DLD1 (cell line): ENCODE results near the gene SGCD.

Source experiments
- in situ Hi-C: cut with HindIII; loops from 2 replicates; pipeline ENCODE4 v1.10.0; 2017; ENCODE audit warnings: low sequenced_read_pairs

The SGCD gene

DNA sequence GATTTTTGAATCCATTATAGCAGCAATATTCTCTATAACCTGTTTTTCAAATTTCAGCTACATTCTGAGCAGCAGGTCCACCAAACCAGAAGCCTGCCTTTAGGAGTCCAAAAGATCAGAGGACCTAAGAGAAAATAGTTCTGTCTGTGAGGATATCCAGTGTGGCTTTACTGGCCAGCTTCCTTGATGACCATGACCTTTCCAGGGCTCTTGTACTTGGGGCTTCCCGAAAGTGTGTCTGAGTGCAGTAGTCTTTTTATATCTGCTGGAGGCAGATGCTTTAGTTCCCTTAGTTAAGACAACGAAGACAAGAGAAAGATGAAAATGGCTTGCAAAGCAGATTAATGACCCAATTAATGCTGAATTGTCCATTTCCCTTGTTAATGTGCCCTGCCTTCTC is 72.4 kb downstream of the SGCD start:
- in situ Hi-C loops: no loop called here

DNA sequence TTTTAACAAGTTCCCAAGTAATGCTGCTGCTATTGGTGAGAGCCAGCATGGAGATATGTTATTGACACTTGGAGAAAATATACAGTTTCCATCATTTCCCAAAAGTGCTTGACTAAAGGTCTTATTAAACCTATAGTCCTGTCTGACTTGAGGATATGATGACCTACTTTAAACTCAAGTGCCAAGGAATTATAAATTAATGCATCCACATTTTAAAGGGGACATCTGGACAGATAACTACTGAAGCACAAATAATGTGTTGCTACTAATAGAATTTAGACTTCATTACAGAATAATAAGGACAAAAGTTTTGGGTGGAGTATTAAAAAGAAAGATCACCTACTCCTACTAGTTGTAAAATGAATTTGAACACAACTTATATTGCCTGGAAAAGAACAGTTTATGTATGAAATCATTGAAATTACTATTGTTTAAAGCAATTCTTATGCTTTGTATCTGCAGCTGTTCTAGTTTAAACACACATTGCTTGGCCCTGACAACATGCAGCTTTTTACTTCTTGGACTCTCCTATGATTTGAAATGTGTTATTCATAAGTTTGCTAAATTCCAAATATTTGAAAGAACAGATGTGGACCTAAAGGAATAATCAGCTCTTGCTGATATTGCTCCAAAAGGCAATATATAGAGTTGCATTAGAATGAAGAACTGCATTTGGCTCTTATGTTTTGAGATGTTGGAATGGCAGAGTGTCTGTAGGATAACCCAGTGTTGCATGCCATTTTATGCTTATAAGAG is 73.4 kb downstream of the SGCD start:
- in situ Hi-C loops: no loop called here

DNA sequence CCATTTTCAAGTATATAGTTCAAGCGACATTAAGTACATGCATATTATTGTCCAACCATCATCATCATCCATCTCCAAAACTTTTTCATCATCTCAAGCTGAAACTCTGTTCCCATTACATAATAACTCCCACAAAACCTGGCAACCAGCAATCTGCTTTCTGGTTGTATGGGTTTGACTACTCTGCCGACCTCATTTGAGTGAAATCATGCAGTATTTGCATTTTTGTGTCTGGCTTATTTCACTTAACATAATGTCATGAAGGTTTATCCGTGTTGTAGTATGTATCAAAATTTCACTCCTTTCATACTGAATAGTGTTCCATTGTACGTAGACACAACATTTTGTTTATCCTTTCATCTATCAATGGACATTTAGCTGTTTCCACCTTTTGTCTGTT is 74.8 kb downstream of the SGCD start:
- in situ Hi-C loops: no loop called here

DNA sequence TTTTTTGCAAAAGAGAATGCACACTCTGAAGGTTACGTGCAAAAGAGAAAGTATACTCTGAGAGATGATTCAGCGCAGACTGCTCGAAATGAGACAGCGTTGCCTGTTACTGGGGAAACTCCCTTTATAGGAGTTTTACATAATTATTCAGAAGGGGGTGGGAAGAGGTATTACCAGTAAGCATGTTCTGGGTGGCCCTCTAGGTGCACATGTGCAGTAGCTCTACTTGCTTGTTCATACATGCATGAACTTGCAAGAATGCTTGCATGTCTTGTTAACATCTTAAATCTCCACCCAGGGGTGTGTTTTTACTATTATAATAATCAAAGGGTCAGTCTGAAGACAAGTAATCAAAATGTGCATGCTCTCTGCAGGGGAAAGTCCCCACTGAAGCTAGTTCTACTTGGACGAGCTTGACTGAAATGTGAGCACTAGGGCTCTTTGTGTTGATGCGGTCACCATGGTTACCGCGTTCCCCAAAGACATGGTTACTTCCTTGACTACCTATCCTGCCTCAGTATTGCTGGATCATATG is 75.5 kb downstream of the SGCD start:
- in situ Hi-C loops: no loop called here

DNA sequence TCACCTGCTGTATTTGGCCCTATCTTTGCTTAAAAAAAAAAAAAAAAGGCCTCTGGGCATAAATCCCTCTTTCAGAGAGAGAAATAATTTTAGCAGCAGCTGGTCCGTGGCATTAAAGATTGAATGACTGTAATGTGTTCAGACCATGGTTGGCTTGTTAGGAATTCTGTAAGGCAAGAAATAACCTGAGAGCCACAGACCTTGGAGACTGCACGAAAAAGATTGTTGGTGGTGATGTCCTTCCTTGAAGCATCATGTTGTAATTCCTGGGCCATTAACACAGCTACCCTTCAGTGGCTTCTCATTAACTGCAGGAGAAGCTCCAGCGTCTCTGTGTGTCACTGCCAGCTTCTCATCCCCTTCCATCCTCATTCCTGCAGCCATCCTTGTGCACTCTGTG is 79.0 kb downstream of the SGCD start:
- in situ Hi-C loops: no loop called here

DNA sequence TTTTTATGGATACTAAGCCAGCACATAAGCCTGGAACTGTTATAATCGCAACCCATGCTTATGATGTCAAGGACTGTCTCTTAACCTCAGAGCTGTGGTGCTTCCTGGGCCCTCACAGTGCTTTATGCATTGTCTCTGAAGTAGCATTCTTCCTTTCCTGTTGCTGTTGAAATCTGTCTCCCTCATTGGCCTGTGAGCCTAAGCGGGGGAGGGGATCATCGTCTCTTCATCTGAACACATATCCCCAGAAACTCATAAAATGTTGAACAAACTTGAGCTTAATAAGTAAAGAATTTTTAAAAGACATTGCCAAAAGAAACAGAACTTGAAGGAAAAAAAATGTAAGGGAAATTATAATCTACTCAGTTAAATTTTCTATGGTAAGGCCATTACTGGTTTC is 80.3 kb downstream of the SGCD start:
- in situ Hi-C loops: no loop called here

DNA sequence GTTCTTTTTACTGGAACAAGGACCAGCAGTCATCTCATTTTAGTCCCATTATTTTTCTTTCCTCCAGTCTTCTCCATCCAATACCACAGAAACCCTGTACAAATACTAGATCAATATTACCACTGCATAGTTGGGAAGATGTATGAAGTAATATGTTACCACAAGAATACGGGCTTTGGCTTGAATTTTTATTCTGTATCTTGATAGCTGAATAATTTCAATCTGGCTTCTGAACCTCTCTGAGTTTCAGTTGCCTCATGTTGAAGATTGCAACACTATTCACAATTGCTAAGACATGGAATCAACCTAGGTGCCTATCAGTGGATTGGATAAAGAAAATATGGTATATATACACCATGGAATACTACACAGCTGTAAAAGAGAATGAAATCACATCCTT is 82.9 kb downstream of the SGCD start:
- in situ Hi-C loops: no loop called here

DNA sequence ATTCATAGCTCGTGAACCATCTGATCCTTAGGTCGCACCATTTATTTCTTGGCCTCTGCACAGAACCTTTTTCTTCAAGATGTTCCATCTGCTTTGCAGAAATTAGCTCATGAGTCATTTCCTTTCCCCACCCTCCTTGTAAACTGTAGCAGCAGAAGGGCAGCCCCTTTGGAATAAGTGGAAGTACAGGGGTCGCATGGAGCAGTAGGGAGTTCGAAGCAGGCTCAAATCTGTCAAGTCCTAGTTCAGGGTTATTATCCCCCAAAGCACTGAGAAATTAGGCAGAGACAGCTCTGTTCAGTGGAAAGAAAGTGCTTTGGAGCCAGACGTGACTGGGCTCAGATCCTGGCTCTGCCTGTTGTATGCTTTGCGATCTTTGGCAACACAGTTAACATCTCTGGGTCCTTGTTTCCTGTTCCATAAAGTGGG is 84.2 kb downstream of the SGCD start:
- in situ Hi-C loops: no loop called here

DNA sequence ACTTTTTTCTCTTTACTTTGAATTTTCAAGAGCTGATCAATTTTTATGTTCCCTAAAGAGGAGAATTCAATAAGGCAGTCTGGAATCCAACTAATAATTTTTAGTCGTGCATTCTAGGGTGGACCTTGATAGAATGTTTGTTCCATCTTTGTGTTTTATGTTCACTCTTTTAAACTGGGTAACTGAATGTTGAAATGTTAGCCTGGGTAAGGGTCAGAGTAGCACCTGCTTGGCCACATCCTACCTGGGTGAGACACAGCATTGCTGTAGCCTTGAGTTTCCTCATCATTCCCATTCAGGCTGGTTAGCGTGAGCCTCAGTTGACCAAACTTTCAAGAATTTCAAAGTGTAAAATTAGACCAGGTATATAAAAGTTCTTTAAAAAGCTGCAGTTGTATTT is 85.0 kb downstream of the SGCD start:
- in situ Hi-C loops: no loop called here

DNA sequence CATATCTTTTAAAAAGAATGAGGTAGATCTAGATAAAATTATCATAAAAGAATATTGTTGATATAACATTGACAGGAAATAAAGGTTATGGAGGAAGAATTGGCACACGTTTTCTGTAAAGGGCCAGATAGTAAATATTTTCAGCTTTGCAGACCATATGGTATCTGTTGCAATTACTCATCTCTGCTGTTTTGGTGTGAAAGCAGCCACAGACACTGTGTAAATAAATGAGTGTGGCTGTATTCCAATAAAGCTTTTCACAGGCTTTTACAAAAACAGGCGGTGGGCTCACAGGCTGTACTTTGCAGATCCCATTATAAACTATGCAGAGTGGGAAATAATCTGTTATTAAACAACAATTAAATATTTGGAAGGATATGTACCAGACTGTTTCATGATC is 87.4 kb downstream of the SGCD start:
- in situ Hi-C loops: no loop called here

DNA sequence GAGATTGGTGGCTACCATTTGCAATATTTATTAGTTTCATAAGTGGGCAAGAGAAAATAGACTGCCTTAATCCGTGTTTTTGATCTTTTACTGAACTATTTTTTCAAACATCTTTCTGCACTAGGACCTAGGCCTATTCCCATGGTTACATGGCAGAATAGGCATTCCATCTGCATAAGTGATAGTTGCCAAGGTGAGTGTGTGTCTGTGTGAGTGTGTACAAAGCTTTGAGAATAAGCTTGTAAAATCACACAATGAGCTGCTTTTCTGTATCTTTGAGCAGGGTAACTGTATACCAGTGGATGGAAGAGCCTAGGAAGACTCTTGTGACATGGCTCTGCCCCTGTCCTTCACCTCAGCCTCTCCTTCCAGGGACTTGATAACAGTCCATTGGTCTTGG is 92.7 kb downstream of the SGCD start:
- in situ Hi-C loops: no loop called here

DNA sequence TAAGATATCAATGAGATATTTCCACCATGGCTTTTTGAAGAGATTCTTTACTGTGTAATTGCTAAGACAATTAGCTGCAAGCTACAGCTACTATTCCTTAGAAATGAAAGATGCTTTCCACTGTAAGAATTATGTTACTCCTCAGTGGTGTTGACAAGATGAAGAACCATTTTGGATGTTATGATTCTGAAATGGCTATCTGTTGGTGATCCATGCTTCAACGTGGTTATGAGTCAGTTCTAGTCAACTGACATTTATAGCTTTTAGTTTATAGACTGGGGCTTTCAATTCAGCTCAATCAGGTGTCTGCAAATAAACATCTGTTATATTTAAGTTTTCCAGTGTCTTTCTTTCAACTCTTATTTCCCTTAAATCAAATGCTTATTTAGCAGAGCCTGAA is 93.7 kb downstream of the SGCD start:
- in situ Hi-C loops: no loop called here

DNA sequence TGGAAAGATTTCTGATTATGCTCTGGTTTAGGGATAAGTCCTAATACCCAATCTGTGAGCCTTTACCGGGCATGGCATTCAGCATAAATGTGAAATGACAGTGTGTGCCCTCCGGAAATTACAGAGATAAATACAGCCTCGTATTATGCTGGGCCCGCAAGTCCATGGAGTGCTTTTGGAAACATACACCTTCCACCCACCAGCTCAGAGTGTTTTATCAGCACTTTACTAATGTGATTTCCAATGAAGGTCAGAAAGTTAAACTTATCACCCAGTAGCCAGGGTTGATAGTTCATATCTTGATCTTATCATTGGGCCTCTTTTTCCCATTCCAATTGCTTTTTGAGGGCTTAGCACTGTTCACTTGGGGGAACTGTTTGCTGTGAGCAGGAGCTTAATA is 94.8 kb downstream of the SGCD start:
- in situ Hi-C loops: no loop called here

DNA sequence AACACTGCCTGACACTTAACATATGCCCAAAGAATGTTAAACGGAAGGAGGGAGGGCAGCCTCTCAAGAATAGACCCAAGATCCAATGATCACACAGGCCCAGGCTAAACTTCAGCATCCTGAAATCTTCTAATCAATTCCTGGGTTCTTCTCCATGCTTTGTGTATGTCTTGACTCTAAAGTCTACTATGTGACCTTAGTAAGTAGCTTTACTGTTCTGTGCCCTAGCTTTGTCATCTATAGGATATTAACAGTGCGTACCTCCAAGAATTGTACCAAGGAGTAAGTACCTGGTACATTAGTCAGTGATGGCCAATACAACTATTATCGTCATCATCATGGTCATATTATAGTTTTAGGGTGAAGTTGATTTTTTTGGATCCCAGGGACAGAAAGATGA is 96.6 kb downstream of the SGCD start:
- in situ Hi-C loops: no loop called here

DNA sequence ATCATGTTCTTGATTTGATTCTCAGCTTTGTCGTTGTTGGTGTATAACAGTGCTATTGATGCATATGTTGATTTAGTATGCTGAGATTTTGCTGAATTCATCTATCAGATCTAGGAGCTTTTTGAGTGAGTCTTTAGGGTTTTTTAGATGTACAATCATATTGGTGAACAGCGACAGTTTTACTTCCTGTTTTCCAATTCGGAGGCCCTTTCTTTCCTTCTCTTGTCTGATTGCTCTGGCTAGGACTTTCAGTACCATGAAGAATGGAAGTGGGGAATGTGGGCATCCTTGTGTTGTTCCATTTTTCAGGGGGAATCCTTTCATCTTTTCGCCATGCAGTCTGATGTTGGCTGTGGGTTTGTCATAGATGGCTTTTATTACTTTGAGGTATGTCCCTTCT is 100.4 kb downstream of the SGCD start:
- in situ Hi-C loops: no loop called here

DNA sequence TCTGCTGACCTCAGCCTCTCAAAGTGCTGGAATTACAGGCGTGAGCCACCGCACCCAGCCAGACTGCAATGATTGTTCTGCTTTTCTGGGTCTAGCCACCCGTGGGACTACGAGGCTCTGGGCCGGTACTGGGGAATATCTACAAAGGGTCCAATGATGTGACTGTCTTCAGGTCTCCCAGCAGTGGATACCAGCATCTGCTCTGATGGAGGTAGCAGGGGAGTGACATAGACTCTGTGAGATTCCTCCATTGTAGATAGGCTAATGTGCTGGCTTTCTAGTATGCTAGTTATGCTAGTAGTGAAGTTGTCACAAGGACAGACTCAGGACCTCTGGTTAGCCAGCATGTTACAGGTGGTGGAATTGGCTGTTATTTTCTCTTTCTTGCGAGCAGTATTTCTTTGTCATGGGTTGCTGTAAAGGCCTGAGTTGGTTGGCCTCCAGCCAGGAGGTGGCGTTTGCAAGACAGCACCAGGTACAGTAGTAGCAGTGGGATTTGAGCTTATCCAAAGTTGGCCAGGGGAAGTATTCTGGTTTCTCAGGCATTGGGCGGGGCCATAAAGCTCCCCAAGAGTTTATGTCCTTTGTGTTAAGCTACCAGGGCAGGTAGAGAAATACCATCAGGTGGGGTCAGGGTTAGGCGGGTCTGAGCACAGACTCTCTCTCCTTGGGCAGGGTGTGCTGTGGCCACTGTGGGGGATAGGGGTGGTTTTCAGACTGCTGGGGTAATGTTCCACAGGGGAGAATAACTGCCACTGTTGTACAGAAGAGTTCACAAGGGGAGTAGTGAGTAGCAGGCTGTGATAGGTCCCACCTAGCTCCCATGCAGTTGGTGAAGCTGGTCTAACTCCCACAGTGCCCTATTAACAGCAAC is 105.2 kb downstream of the SGCD start:
- in situ Hi-C loops: no loop called here

DNA sequence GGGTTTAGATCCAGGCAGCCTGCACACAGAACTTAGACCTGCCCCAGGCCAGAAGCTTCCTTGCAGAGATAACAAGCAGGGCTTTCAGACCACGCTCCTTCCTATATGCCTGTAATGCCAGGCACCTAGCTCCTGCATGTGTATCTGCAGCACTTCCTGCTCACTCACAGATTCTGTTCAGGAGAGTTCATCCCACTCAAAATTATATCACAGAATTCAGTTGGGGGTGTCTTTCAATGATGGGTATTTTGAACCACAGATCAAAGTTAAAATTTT is 105.8 kb downstream of the SGCD start:
- in situ Hi-C loops: no loop called here

DNA sequence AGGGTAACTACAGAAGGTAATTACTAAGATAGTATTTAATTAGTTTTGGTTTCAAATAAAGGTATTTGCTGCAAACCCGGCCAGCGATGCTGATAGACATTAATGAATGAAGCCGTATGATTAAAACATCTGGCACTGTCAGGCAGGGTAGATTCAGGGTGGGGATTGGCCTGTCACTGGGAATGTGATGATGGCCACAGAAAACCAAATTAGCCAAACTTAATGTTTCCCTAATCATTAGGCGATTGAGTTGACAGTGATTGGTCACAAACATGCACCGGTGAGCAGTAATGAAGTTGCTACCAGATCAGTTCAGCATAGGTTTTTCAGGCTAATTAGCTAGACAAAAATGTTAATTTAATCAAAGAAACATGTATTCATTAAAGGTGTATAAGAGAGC is 107.5 kb downstream of the SGCD start:
- in situ Hi-C loops: no loop called here

DNA sequence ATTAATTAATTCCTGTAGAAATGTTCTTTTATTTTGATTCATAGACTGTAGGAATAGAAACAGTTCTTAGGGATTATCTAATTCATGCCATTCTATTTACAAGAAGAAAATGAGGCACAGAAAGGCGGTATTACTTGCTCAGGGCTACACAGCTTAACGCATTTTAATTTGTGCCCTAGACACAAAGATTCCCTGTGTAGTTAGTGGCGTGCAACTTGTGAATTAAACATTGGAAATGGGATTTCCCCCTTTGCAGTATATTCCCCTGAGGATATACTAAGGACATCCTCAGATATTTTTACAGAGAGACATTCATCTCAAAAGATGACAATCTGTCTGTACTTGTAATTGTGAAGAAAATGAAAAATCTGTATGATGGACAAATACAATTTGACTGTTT is 108.1 kb downstream of the SGCD start:
- in situ Hi-C loops: no loop called here

DNA sequence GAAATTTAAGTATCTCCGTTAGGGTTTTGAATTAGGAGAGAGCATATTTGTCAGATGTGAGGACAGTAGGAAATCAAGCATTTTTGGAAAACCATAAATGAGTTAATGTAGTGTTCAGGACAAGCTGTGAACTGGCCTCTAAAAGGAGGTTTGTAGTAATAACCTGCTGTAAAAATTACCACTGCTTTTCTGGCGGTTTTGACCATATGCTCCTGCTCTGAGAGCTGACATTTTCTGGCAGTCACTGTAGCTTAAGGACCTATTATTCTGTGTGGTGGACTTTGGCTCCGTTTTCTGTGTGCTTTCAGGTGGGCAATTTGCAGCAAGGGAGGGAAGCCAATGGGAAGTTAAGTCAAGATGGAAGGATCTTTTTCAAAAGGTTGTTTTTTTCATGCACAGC is 111.1 kb downstream of the SGCD start:
- in situ Hi-C loops: no loop called here

DNA sequence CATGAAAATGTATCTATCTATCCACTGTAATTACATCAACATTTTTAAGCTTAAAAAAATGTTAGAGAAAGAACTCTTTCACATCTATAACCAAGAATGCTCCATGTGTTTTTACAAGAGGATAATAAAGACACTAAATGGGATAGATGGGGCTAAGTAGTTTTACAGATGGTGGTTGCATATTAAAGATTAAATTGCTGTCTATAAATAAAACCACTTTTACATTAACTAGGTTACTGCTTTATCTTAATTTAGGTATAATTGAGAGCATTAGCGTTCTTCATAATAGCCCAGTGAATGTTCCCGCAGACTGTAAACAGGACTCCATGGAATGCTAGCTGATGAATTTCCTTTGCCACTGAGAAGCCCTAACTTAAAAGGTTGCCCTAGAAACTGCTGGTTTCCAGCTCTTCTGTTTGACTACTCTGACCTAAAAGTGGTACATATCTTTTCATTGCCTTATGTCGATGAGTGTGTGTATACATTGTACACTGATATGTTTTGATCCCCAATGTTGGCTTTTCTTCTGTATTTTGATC is 117.9 kb downstream of the SGCD start:
- in situ Hi-C loops: no loop called here

DNA sequence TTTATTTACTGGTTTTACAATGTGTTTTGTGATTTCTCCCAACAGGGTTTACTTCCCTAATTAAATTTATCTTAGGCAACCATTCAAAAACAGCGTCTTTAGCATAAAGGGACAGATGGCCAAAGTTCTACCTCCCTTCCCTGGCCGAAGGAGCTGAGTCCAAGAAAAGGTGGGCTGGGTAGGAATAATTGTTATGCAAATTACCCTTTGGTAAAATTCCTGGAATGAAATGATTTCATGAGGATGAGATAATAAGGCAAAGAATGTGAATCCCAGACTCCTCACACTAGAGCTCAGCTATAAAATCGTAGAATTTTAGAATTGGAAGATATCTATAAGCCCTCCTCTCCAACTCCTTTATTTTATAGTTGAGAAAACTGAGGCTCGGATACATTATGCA is 119.6 kb downstream of the SGCD start:
- in situ Hi-C loops: no loop called here
